H1 (cell line): ENCODE data around the gene TECTB. TPM values are rescaled to one million over a fixed set of nuclear protein-coding genes. Genes with fewer than 3 reads are reported as not detected.

Experiments
- CTCF ChIA-PET: fragments of 300-600 bp; sonication (Branson Sonifier 250); formaldehyde crosslinking; loops from one replicate; lab custom pipeline; 2021; ENCODE audit not compliant: partially characterized antibody; lab: Charles Lee
- POLR2A ChIA-PET: fragments of 300-600 bp; sonication (Branson Sonifier 250); formaldehyde crosslinking; loops from one replicate; lab custom pipeline; 2021; ENCODE audit warnings: inconsistent platforms; ENCODE audit not compliant: partially characterized antibody; lab: Charles Lee
- DNase-seq, 2 experiments: peaks; one replicate each; pipeline versions ENCODE4 v3.0.0 to v3.0.0-alpha.2; 2010 to 2022; ENCODE audit warnings: low spot score in 2 of 2, low read depth in 1 of 2, mixed read lengths in 1 of 2
- FAIRE-seq: peaks from 2 replicates; lab custom pipeline; 2011; peaks lifted over from hg19 to GRCh38; lab: Jason Lieb, UNC
- H2AFZ ChIP-seq: 2 replicates; pipeline ENCODE4 v1.8.1; 2012; ENCODE audit warnings: low read length, inconsistent platforms
- H2AK5ac ChIP-seq: 2 replicates; pipeline ENCODE4 v1.6.1; 2013; ENCODE audit warnings: low read depth, low read length
- H2BK120ac ChIP-seq: replicated peaks from 2 replicates; pipeline ENCODE3; 2013; ENCODE audit warnings: low read depth, low read length, inconsistent platforms
- H2BK12ac ChIP-seq: 2 replicates; pipeline ENCODE4 v1.6.1; 2013; ENCODE audit warnings: low read depth, low read length
- H2BK15ac ChIP-seq: 2 replicates; pipeline ENCODE4 v1.6.1; 2013; ENCODE audit warnings: low read length
- H2BK20ac ChIP-seq: 2 replicates; pipeline ENCODE4 v1.6.1; 2013; ENCODE audit warnings: low read length
- H2BK5ac ChIP-seq: 2 replicates; pipeline ENCODE4 v1.6.1; 2013; ENCODE audit warnings: low read depth, low read length
- H3K14ac ChIP-seq: 2 replicates; pipeline ENCODE4 v1.6.1; 2013; ENCODE audit warnings: inconsistent platforms; ENCODE audit not compliant: insufficient read length
- H3K18ac ChIP-seq: 2 replicates; pipeline ENCODE4 v1.6.1; 2013; ENCODE audit warnings: low read length; ENCODE audit errors: extremely low read depth
- H3K23ac ChIP-seq: 2 replicates; pipeline ENCODE4 v1.6.1; 2013; ENCODE audit warnings: inconsistent platforms; ENCODE audit not compliant: insufficient read length
- H3K23me2 ChIP-seq: 2 replicates; pipeline ENCODE4 v1.6.1; 2013; ENCODE audit warnings: low read depth, low read length
- H3K27ac ChIP-seq: 2 replicates; pipeline ENCODE4 v1.6.1; 2011; ENCODE audit warnings: low read depth, low read length, inconsistent platforms
- H3K27me3 ChIP-seq, 4 experiments: replicated peaks in 1 of 4; 1 replicate in 1 of 4; 2 replicates in 3 of 4; pipeline versions ENCODE4 v1.6.1 to v1.8.1; 2011 to 2013; ENCODE audit warnings: low read length in 3 of 4, mild to moderate bottlenecking in 3 of 4, inconsistent platforms in 2 of 4, mixed read lengths in 2 of 4, moderate library complexity in 1 of 4; ENCODE audit not compliant: control insufficient read depth in 3 of 4, insufficient read depth in 3 of 4; ENCODE audit errors: extremely low read depth in 1 of 4
- H3K36me3 ChIP-seq, 4 experiments: 2 replicates each; pipeline versions ENCODE4 v1.6.1 to v1.8.1; 2011 to 2013; ENCODE audit warnings: mild to moderate bottlenecking in 4 of 4, low read length in 3 of 4, moderate library complexity in 2 of 4, control low read depth in 1 of 4, inconsistent platforms in 1 of 4; ENCODE audit not compliant: insufficient read depth in 4 of 4, control insufficient read depth in 2 of 4
- H3K4ac ChIP-seq: replicated peaks from 2 replicates; pipeline ENCODE3; 2013; ENCODE audit warnings: low read length, low read depth, mixed read lengths, inconsistent platforms; ENCODE audit not compliant: insufficient read length
- H3K4me1 ChIP-seq, 4 experiments: replicated peaks in 1 of 4; 1 replicate in 1 of 4; 2 replicates in 3 of 4; pipeline versions ENCODE4 v1.6.1 to v1.8.1; 2011 to 2013; ENCODE audit warnings: low read length in 3 of 4, inconsistent platforms in 2 of 4, mixed read lengths in 1 of 4; ENCODE audit not compliant: insufficient read depth in 4 of 4, control insufficient read depth in 3 of 4
- H3K4me2 ChIP-seq, 2 experiments: 2 replicates each; pipeline versions ENCODE4 v1.6.1 to v1.8.1; 2011 to 2013; ENCODE audit warnings: low read depth in 2 of 2, low read length in 2 of 2, control low read depth in 1 of 2, inconsistent platforms in 1 of 2, mild to moderate bottlenecking in 1 of 2; ENCODE audit not compliant: insufficient read depth in 1 of 2
- H3K4me3 ChIP-seq, 4 experiments: fragments of 200-600, 300-600 bp in 1 of 4; sonication (generic), shearing (Covaris generic), sonication (Bioruptor Twin) in 1 of 4; 2 replicates each; pipeline versions ENCODE4 v1.5.1 to v1.8.1; 2011 to 2016; ENCODE audit warnings: low read length in 4 of 4, low read depth in 3 of 4, control low read depth in 2 of 4, inconsistent platforms in 2 of 4, mild to moderate bottlenecking in 2 of 4, mixed read lengths in 1 of 4, moderate library complexity in 1 of 4; ENCODE audit not compliant: insufficient read depth in 2 of 4; ENCODE audit errors: extremely low read depth in 1 of 4
- H3K56ac ChIP-seq: replicated peaks from 2 replicates; pipeline ENCODE3; 2013; ENCODE audit warnings: low read depth, mild to moderate bottlenecking, mixed read lengths, low read length, inconsistent platforms; ENCODE audit not compliant: insufficient read length
- H3K79me1 ChIP-seq: 2 replicates; pipeline ENCODE4 v1.6.1; 2013; ENCODE audit warnings: low read depth, low read length, control low read depth
- H3K79me2 ChIP-seq, 2 experiments: 2 replicates each; pipeline versions ENCODE4 v1.6.1 to v1.8.1; 2012 to 2013; ENCODE audit warnings: low read length in 2 of 2, mild to moderate bottlenecking in 2 of 2, inconsistent platforms in 1 of 2; ENCODE audit not compliant: insufficient read depth in 2 of 2, control insufficient read depth in 1 of 2
- H3K9ac ChIP-seq, 4 experiments: replicated peaks in 1 of 4; 1 replicate in 1 of 4; 2 replicates in 3 of 4; pipeline versions ENCODE4 v1.6.1 to v1.8.1; 2011 to 2013; ENCODE audit warnings: low read depth in 3 of 4, low read length in 3 of 4, control low read depth in 2 of 4, mild to moderate bottlenecking in 2 of 4, moderate library complexity in 2 of 4, inconsistent platforms in 1 of 4; ENCODE audit errors: extremely low read depth in 1 of 4
- H3K9me3 ChIP-seq, 2 experiments: 2 replicates each; pipeline versions ENCODE4 v1.6.1 to v1.8.1; 2012 to 2013; ENCODE audit warnings: mild to moderate bottlenecking in 2 of 2, moderate library complexity in 2 of 2, control low read depth in 1 of 2, inconsistent platforms in 1 of 2, low read depth in 1 of 2, low read length in 1 of 2, mixed read lengths in 1 of 2; ENCODE audit not compliant: insufficient read depth in 2 of 2
- H4K20me1 ChIP-seq, 2 experiments: replicated peaks in 1 of 2; 2 replicates each; pipeline versions ENCODE3 to v1.8.1; 2011 to 2013; ENCODE audit warnings: inconsistent platforms in 2 of 2, low read length in 2 of 2, mild to moderate bottlenecking in 1 of 2; ENCODE audit not compliant: insufficient read depth in 2 of 2, control insufficient read depth in 1 of 2
- H4K5ac ChIP-seq: 2 replicates; pipeline ENCODE4 v1.6.1; 2013; ENCODE audit warnings: low read length, low read depth, mixed read lengths, inconsistent platforms; ENCODE audit not compliant: insufficient read length
- H4K8ac ChIP-seq: 2 replicates; pipeline ENCODE4 v1.8.0; 2013; ENCODE audit warnings: mild to moderate bottlenecking, moderate library complexity, low read length, inconsistent platforms; ENCODE audit not compliant: insufficient read depth; ENCODE audit errors: extremely low read depth
- H4K91ac ChIP-seq: replicated peaks from 2 replicates; pipeline ENCODE3; 2013; ENCODE audit warnings: low read length, mixed read lengths, inconsistent platforms; ENCODE audit not compliant: insufficient read length
- ASH2L ChIP-seq: fragments of 200-600, 300-600 bp; sonication (generic); IDR thresholded peaks from one replicate; pipeline ENCODE4 v1.7.1; 2017; ENCODE audit warnings: low read length
- BRCA1 ChIP-seq: IDR thresholded peaks from 2 replicates; pipeline ENCODE4 v1.6.1; 2012; ENCODE audit warnings: low read depth, low read length, improper control_type of control experiment
- CHD2 ChIP-seq: IDR thresholded peaks from 2 replicates; pipeline ENCODE4 v1.6.1; 2012; ENCODE audit warnings: low read length, improper control_type of control experiment
- E2F6 ChIP-seq: IDR thresholded peaks from 2 replicates; pipeline ENCODE4 v1.6.1; 2012; ENCODE audit warnings: inconsistent platforms
- JUN ChIP-seq: IDR thresholded peaks from 2 replicates; pipeline ENCODE4 v1.6.1; 2011; ENCODE audit warnings: low read depth, mild to moderate bottlenecking, improper control_type of control experiment, low read length
- KDM1A ChIP-seq: fragments of 200-600, 300-600 bp; sonication (generic); IDR thresholded peaks from 2 replicates; pipeline ENCODE4 v1.7.1; 2016; ENCODE audit warnings: mild to moderate bottlenecking, low read length, borderline replicate concordance
- NANOG ChIP-seq: IDR thresholded peaks from 2 replicates; pipeline ENCODE4 v1.6.1; 2011; ENCODE audit warnings: low read length, low read depth, mild to moderate bottlenecking, inconsistent platforms; ENCODE audit not compliant: insufficient read depth, poor library complexity, severe bottlenecking
- PHF8 ChIP-seq: fragments of 200-600 bp; sonication (generic); conservative IDR thresholded peaks from 2 replicates; pipeline ENCODE4 v1.7.1; 2012; ENCODE audit warnings: low read depth, mild to moderate bottlenecking, inconsistent platforms, low read length, moderate library complexity
- RBBP5 ChIP-seq: IDR thresholded peaks from 2 replicates; pipeline ENCODE4 v1.7.1; 2012; ENCODE audit warnings: low read depth, mild to moderate bottlenecking, inconsistent platforms, low read length, moderate library complexity, borderline replicate concordance
- RNF2 ChIP-seq: fragments of 200-900, 300-1000 bp; sonication (generic); IDR thresholded peaks from 2 replicates; pipeline ENCODE4 v1.7.1; 2016; ENCODE audit warnings: borderline replicate concordance, low read depth, mild to moderate bottlenecking, antibody characterized with exemption, low read length; ENCODE audit not compliant: poor library complexity, severe bottlenecking; ENCODE audit errors: missing control alignments
- SIRT6 ChIP-seq: IDR thresholded peaks from one replicate; pipeline ENCODE4 v1.7.1; 2012; ENCODE audit warnings: low read length, inconsistent platforms
- TCF12 ChIP-seq: IDR thresholded peaks from 2 replicates; pipeline ENCODE4 v1.6.1; 2011; ENCODE audit warnings: low read depth, mild to moderate bottlenecking, low read length
- WGBS, 2 experiments: shearing (Covaris generic) in 1 of 2; methylation state at CpG; one replicate each; pipeline versions ENCODE4 v1.1.6 to v1.1.7; 2013 to 2015; ENCODE audit warnings: low lambda C conversion rate in 2 of 2, mixed read lengths in 2 of 2, inconsistent platforms in 1 of 2, low coverage in 1 of 2, missing lambda C conversion rate in 1 of 2; ENCODE audit not compliant: insufficient replicate concordance in 2 of 2, insufficient coverage in 1 of 2, insufficient read length in 1 of 2; ENCODE audit errors: extremely low coverage in 1 of 2, missing lambda C conversion rate in 1 of 2; 5-methylcytosine and 5-hydroxymethylcytosine counted together
- polyA plus RNA-seq, 7 experiments: library from polyadenylated mRNA; depleted of rRNA in 3 of 7; stranded (reverse) in 5 of 7; unstranded in 2 of 7; fragments of >200 nt in 5 of 7; fragments of 200-250 nt in 2 of 7; gene quantifications; 1 replicate in 5 of 7; 2 replicates in 1 of 7; 4 replicates in 1 of 7; pipeline versions ENCODE4 v1.2.1 to v1.2.3, GENCODE V29; 2011 to 2013; ENCODE audit warnings: missing spikeins in 2 of 7, mixed read lengths in 2 of 7
- total RNA-seq: library from RNA; stranded (reverse); fragmentation: NEBNext Ultra II Directional; extraction: Animal tissue kit (Norgen Biotek cat#: 25700); gene quantifications from 2 replicates; pipeline ENCODE4 v1.2.1, GENCODE V29; 2021

The TECTB gene
- total and polyA plus RNA-seq, 2 of the 8 experiments (the other 6 are each of a cell fraction or from before 2014, with no cell fraction given), result not detected

GRCh38 chr10:112343056-112343806, 60.0 kb downstream of the TECTB start:
- Histone ChIP-seq H3K14ac (no peak overlapping the region), H2AFZ (no peak overlapping the region), H3K18ac (no peak overlapping the region), H3K23ac (no peak overlapping the region), H3K4me1 (no peaks in the 10 kb centered on the region), H3K9me3 (no peaks in the 10 kb centered on the region), H3K27ac (no peak overlapping the region), H3K9ac (no peak overlapping the region), H3K23me2 (no peaks in the 10 kb centered on the region), H3K79me2 (no peaks in the 10 kb centered on the region), H2BK12ac (no peak overlapping the region), H3K56ac (no peak overlapping the region), H3K4me3 (no peak overlapping the region), H2BK120ac (no peak overlapping the region), H2AK5ac (no peak overlapping the region), H3K36me3 (no peaks in the 10 kb centered on the region), H4K5ac (no peak overlapping the region), H3K4me2 (no peak overlapping the region), H2BK20ac (no peak overlapping the region), H3K79me1 (no peaks in the 10 kb centered on the region), H2BK5ac (no peak overlapping the region), H3K27me3 (no peaks in the 10 kb centered on the region), H4K8ac (no peak overlapping the region; the same call in 1 of the 2 replicates), H2BK15ac (no peak overlapping the region), H3K4ac (no peak overlapping the region), H4K91ac (no peak overlapping the region), H4K20me1 (no peaks in the 10 kb centered on the region)
- FAIRE-seq (no peak), DNase-seq (no peak)
- 62% methylated on average over 5 of the region's 5 CpGs; no CpG with 5 or more reads in 1 of the 2 experiments for WGBS, 2 experiments
- CTCF ChIA-PET, result interaction anchor here (1.1 kb wide), 1 partner anchor 21 kb away, joined by 3 read pairs; no protein-coding TSS in a partner anchor
- POLR2A ChIA-PET, result no interaction called here
- no peak for TF ChIP-seq NANOG
- no peak for TF ChIP-seq E2F6
- TF ChIP-seq KDM1A, result no peak
- no peak for TF ChIP-seq CHD2
- no peak for TF ChIP-seq JUN
- TF ChIP-seq RBBP5, result no peak
- no peak for TF ChIP-seq TCF12
- no peak for TF ChIP-seq RNF2
- TF ChIP-seq ASH2L, result no peak
- no peak for TF ChIP-seq SIRT6
- no peak for TF ChIP-seq BRCA1
- TF ChIP-seq PHF8, result no peak
